Fibroblast of skin of right quadriceps (primary cell): ENCODE measurements around the gene ACSL3.
"Not testable (repeated sequence)": the region's sequence is repeated elsewhere in the genome, so short reads cannot be mapped to it uniquely, and the experiment has no call there.

Experiments used
- DNase-seq: peaks from one replicate; pipeline ENCODE4 v3.0.0-alpha.2; 2013

The ACSL3 gene

DNA sequence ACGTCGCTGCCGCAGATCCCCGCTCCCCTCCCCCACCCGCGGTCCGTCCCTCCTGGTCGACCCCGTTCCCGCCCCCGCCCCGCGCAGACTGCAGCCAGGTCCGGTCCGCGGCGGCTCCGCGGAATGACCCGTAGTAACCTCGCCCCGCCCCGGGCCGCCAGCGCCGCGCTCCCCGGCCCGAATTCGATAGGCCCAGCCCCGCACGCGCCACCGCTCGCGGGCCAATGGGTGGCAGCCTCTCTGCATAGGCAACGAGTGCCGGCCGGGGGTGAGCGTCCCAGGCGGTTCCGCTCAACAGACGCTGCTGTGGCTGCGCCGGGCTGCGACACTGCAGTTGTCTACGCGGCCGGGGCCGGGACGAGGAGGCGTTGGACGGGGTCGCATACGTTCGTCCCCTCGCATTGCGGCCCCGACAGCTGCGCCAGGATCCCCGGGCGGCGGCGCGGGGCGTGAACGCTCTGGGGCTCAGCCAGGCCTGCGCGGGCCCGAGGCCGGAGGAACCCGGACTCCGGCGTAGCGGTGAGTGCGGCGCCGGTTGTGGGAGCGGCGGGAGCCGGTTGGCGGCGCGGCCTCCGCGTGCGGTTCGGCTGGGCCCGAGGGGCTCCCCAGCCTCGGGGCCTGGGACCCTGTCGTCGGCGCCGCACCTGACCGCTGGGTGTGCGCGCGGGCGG lies at the start of gene ACSL3:
Gene ACSL3 (plus strand): TSS at position 297 of the 671 bp plus-strand sequence. CDS start 47,737 bp downstream, outside the sequence.
- peak; percentile 92 for DNase-seq

DNA sequence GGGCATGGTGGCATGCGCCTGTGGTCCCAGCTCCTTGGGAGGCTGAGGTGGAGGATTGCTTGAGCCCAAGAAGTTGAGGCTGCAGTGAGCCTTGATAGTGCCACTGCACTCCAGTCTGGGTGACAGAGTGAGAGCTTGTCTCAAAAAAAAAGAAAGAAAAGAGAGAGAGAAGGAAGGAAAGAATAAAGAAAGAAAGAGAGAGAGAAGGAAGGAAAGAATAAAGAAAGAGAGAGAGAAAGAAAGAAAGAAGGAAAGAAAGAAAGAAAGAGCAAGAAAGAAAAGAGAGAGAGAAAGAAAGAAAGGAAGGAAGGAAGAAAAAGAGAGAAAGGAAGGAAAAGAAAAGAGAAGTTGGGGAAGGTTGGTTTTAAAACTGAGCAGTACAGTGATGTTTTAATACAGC lies 49.0 kb upstream of the ACSL3 start:
- DNase-seq, result no peak

DNA sequence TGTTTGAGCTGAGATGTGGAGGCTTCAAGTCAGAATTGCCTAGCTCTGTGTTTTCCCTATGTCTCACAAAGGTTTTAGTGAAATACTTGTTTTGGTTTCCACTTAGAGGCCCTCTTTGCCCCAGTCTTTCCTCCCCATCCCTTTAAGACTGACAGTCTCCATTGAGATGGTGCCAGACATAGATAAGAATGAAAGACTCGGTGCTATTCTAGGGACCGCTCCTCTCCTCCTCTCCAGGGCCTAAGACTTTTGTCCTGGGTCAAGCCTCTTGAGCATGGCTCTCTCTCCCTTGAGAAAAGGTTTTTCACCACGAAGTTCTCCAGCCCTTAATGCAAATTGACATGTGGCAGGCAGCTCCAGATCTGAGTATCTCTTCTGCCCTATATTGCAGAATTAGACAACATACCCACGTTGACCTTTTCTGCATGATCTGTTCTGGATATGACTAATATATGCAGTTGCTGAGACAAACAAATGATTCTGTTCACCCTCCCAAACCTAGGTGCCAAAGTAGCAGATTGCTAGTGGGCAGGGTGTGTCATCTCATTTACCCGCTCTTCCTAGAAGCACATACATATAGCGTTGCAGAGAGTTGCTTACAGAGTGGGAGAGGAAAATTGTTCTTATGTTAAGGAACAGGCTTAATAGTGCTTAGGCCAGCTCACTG lies 47.5 kb upstream of the ACSL3 start:
- no peak for DNase-seq

DNA sequence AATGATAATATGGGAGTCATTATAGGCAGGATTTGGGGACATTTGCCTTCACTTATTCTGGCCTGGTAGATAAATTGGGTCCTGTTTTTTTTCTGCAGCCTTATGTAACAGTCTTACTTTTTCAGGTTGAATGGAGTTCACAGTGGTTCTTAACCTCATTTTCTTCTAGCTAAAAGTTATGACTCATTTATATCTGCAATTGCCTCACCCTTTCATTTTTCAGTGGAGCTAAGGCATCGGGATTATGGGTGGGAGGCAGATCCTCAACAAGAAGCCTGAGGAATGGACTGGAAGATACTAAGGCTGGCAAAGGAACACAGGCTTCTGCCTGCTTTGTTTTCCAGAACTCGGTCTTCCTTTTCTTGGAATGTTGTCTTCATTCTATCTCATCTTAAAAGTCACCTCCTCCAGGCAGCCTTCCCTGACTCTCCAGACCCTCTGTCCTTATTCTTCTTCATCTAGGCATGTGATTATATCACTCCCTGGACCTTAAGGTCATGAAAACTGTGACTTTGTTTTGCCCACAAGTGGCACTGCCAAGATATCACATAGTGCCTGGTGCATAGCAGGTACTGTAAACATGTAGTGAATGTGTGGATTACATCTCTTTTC lies 41.0 kb upstream of the ACSL3 start:
- peak; percentile 34 for DNase-seq

DNA sequence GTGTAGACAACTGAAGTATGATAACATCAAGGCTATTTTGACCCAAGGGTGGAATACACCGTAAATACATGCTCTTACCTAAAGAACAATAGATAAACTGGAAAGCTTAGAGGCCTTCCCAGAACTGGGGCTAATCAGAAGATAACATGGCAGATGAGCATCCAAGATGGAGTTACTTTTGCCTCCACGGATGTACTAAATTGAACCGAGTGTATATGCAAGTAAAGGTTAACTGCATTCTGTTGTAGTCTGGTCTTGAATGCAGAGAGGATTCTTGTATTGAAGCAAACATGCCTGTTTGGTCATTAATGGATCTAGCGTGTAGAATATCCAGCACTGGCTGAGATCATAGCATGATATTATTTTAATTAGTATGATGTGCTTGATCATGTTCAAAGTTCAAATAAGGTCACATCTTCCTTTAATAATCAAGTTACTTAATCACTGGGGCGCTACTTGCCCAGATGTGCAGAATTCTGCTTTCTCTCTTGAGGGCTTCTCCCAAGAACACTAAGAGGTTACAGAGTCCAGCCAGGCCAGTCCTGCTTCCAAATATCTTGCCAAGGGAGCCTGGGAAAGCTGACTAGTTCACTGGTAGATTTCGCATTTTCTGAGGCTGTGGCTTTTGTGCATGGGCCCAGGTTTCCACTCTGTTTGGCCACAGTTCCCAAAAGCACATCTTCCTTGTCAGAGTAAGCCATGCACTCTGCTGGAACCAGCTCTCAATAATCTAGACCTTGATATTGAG lies 37.5 kb upstream of the ACSL3 start:
- no peak for DNase-seq

DNA sequence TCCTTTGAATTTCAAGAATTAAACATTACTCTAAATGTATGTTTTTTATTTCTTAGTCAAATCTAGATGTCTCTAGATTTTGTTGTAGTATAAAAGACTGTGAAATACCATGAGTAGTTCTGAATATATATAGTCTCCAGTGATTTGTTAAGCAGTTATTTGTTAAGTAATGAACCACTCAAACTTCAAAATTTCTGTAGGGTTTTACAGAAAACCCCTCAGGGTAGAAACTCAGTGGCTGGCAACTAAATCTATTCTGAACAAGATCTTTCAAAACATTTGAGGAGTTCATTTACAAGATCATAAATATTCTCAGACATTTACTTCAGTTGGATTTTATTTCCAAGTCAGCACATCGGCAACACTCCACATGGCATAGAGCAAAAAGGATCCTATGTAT lies 35.8 kb upstream of the ACSL3 start:
- no peak for DNase-seq

DNA sequence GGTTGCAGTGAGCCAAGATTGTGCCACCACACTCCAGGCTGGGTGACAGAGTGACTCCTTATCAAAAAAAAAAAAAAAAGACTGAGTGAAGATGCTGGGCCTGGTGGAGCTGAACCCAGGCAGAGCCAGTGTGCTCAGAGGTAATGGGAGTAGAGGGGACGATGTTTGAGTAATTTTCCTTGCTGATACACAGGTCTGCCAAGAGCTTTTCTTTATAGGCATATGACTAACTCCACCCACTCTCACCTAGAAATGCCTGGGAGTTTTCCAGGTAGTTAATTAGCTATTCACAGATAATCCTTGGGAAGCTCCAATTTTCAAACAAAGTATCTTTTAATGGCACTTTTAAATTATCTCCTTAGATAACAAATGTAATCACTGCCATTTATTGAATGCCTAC lies 33.4 kb upstream of the ACSL3 start:
- DNase-seq, result no peak

DNA sequence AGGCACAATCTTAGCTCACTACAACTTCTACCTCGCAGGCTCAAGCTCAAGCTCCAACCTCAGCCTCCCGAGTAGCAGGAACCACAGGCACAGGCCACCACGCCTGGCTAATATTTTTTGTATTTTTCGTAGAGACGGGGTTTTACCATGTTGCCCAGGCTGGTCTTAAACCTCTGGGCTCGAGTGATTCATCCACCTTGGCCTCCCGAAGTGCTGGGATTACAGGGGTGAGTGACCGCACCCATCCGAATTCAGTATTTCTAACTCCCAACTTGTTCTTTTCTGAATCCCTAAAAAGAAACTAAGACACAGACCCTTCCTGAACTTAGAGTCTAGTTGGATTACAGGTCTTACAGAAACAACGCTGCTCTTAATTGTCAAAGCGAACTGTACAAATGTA lies 32.3 kb upstream of the ACSL3 start:
- DNase-seq, result no peak

DNA sequence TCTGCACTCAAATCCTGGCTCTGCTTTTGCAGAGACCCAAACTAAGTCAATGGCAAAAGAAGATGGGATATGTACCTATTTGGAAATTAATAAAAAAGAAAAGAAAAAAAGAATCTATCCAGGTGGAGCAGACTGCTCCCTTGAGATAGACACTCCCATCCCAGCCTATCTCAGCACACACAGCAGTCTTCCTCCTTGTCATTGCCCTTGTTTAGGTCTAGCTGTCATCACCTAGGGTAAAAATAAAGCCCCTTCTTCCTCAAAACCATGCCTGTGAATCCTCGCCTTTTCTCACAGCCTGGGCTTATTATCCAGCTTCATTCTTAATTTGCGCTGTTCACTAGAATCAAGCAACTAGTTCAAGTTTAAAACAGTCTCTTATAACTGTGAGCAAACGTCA lies 30.7 kb upstream of the ACSL3 start:
- no peak for DNase-seq

DNA sequence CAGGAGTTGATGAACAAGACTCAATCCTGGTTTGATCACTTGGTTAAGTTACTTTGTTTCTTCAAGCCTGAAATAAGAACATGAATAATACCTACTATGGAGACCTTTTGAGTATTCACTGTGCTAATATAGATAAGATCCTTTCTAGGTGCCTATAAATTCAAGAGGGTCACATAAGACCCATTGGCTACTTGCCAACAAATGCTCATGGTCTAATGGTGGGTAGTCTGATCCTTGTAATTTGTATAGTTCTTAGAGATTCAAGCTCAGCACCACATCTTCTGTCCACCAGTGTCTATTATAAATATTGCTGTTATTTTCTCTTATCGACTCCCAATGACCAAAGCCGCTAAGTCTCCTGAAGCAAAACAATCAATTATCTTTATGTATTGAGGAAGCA lies 27.4 kb upstream of the ACSL3 start:
- no peak for DNase-seq

DNA sequence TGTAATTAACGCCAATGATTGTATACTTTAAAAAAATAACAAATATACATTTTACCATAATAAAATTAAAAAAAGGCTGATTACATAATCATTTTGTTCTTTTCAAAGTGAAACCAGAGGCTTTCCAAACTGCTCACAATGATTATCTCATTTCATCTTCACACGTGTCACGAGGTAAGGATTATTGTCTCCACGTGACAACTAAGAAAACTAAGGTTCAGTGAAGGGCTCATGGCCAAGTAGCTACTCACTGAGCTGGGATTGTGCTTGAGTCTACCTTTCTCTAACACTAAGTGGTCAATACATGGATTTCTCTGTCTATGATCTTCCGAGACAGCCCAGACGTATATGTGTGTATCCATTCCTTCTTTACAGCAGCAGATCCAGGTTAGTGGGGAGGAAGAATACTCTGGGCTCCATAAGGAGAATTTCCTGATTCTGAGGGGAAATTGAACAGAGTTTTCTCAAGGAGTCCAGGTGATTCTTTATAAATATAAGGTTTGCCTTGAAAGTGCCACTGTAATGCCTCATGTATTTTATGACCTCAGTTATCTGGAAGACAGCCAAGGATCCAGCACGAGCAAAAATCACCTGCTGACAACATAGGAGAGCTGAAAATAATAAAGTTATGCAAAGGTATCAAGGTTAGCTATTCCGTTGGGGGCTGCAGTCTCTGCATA lies 25.6 kb upstream of the ACSL3 start:
- DNase-seq, result no peak

DNA sequence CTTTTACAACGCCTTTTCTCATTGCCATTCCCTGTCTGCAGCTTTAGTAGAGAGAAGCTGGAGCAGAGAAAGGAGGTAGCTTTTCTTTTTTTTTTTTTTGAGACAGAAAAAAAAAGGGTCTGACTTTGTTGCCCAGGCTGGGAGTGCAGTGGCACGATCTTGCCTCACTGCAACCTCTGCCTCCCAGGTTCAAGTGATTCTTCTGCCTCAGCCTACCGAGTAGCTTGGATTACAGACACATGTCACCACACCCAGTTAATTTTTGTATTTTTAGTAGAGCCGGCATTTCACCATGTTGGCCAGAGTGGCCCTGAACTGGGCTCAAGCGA lies 25.0 kb upstream of the ACSL3 start:
- no peak for DNase-seq

DNA sequence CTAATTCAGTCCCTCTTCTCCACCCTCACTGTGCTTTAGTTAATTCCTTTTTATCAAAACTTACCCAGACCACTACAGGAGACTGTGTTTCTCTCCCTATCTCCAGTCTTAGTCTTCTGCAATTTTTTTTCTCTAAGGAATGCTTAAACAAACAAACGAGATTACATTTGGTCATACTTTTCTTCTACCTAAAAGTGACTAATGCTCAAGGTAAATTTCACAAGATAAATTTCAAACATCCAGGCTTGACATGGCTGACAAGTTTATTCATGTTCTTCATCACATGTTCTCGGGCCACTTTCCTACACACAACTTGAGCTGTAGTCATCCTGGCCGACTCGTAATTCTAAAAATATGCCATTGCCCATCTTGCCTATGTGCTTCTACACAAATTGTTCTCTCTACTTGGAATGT lies 23.2 kb upstream of the ACSL3 start:
- no peak for DNase-seq

DNA sequence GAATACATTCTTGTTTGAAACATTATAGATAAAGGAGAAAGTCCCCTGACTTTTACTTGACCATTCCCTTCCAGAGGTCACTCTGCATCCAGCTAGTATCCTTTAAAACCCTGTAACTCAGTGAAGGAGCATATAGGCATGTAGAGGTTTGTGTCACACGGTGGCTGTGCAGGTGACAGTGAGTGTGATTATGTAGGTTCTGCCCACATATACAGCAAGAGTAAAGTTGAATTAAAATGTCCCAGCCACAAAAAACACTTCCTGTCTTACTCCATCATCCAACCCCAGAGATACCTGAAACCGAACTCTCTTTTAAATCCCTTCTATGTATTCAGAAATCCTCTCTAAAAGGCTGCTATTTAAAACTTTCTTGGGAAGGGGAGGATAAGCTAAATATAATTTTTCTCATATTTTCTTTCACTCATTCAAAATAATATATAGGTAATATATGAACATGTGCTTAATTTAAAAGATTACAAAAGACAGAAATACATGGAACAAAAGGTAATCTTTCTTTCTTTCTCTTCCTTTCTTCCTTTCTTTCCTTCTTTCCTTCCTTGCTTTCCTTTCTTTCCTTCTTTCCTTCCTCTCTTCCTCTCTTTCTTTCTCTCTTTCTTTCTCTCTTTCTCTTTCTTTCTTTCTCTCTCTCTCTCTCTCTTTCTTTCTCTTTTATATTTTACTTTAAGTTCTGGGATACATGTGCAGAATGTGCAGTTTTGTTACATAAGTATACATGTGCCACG lies 20.6 kb upstream of the ACSL3 start:
- no peak for DNase-seq

DNA sequence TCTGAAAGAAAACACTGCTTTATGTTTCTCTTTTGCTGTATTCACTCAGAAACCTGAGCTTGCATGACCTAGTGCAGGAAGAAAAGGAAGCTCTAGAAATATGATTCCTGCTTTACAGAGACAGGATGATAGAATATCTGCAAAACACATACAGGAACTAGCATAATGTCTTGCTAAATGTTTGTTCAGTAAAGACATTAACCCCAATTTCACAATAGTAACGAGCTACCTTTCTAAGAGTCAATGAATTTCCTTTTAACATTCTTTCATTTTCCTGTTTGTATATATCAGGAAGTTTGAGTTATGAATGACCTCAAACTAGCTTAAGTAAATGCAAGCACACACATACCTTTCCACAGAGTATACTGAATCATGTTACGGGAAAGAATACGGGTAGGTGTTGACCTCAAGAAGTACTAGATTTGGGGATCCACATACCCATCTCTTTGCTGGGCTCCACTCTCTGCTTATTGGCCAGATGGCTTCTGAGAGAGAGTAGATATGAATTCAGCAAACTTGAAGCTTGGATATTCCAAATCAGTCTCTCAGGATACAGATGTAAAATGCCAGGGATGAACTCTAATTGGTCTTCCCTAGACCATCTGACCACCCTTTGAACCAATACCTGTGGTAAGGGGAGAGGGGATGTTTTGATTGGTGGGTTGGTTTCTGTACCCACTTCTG lies 18.2 kb upstream of the ACSL3 start:
- peak; percentile 17 for DNase-seq

DNA sequence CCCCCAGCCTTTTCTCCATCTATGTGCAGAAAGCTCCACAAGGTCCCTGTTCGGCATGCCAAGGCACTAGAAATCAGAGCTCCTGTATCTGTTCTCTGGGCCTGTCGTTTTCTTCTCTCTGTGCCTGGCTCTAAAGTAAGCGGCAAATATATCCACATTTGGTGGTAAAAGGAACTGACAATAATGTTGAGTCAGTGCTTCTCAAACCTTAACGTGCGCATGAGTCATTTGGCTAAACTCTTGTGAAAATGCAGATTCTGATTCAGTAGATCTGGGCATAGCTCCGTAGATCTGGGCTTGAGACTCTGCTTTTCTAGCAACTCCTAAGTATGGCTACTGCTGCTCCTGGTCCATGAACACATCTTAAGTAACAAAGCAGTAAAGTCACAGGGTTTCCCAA lies 16.5 kb upstream of the ACSL3 start:
- DNase-seq, result peak; percentile 82

DNA sequence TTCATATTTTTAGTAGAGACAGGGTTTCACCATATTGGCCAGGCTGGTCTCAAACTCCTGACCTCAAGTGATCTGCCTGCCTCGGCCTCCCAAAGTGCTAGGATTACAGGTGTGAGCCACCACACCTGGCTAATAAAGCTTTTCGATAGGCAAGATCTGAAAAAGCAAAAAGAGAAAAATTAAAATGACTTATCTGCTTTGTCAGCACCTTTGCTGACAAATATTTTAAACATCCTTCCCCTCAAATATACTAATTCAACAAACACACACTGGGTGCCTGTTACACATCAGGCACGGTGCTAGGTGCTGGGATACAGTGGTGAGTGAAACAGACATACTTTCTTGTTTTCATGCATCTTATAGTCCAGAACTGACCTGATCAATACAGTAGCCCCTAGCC lies 15.5 kb upstream of the ACSL3 start:
- not testable (repeated sequence) for DNase-seq

DNA sequence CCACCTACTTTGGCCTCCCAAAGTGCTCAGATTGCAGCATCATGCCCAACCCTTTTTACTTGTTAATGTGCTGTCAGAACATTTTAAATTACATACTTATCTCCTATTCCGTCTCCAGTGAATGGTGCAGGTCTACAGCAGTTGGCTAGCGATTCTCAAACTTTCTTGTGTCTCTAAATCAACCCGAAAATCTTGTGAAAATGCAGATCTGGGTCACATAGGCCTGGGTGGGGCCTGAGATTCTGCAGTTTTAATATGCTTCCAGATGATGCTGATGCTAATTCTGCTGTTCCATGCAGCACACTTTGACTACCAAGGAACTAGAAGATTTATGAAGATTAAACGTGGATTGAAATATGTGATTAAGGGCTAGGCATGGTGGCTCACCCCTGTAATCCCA lies 14.8 kb upstream of the ACSL3 start:
- DNase-seq, result no peak

DNA sequence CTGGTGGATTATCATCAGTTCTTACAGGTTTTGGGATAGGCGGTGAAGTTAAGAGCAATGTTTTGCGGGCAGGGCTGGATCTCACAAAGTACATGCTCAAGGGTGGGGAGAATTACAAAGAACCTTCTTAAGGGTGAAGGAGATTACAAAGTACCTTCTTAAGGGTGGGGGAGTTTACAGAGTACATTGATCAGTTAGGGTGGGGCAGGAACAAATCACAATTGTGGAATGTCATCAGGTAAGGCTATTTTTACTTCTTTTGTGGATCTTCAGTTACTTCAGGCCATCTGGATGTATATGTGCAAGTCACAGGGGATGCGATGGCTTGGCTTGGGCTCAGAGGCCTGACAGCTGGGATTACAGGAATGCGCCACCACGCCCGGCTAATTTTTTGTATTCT lies 12.8 kb upstream of the ACSL3 start:
- not testable (repeated sequence) for DNase-seq

DNA sequence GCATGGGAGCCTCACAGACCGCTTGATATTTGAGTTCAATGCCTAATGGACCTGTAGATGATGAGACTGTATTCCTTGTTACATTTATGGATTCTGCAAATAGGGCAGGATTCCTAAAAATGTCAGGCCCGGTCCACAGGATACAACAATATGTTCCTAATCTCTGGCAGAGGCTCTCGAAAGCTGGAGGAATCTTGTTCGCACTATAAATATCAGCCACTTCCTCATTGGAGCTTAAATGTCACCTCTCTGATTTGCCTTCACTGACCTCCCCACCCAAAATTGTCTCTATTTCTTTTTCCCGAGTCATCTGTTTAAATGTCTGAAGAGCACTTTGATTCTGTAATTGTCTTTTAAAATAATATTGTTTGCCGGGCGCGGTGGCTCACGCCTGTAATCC lies 12.0 kb upstream of the ACSL3 start:
- DNase-seq, result no peak

DNA sequence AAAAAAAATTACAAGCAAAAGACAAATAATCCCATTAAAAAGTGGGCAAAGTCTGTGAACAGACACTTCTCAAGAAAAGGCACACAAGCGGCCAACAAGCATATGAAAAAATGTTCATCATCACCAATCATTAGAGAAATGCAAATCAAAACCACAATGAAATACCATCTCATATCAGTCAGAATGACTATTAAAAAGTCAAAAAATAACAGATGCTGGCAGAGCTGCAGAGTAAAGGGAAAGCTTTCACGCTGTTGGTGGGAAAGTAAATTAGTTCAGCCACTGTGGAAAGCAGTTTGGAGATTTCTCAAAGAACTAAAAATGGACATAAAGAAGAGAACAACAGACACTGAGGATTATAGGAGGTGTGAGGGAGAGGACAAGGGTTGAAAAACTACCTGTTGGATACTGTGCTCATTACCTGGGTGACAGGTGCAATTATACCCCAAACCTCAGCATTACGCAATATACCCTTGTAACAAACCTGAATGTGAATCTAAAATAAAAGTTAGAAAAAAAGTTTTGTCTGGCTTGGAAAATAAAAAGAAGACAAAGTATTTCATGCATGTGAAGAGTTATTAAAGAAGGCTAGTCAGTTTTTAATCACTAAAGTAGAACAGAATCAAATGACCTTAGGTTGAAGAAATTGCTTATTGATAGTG lies 8.7 kb upstream of the ACSL3 start:
- peak; percentile 23 for DNase-seq
